Lower leg skin (tissue), 3 donors: ENCODE data around the gene CEACAM21.

Experiments
- CTCF ChIP-seq, 3 donors: fragments of 450-650 bp; IDR thresholded peaks; one replicate each; pipeline ENCODE4 v1.5.1; 2016; ENCODE audit warnings: antibody characterized with exemption in 3 of 3, mild to moderate bottlenecking in 3 of 3, moderate library complexity in 2 of 3
- POLR2A ChIP-seq, 2 donors: fragments of 450-650 bp; IDR thresholded peaks; one replicate each; pipeline ENCODE4 v1.6.1; 2016 to 2017; ENCODE audit warnings: antibody characterized with exemption in 2 of 2, mild to moderate bottlenecking in 1 of 2, moderate library complexity in 1 of 2

- no peak for TF ChIP-seq CTCF (IDR thresholded peaks at IDR 0.05)
- TF ChIP-seq POLR2A (IDR thresholded peaks at IDR 0.05) = no peak
Observed at GRCh38 chr19:41616792-41617621, 41.0 kb downstream of the CEACAM21 start.
